GM18505 (cell line): ENCODE results near the gene TEKT5.
"Not testable (repeated sequence)": the region's sequence is repeated elsewhere in the genome, so short reads cannot be mapped to it uniquely, and the experiment has no call there.

Experiments
- ATAC-seq: cut with Tn5 transposase; IDR thresholded peaks from one replicate; pipeline ENCODE4 v1.9.1; 2021; ENCODE audit not compliant: unreplicated experiment
- POLR2A ChIP-seq: IDR thresholded peaks from 4 replicates; pipeline ENCODE4 v1.6.1; 2011; ENCODE audit warnings: borderline replicate concordance; ENCODE audit not compliant: insufficient read depth, insufficient read length; ENCODE audit errors: extremely low read depth

TEKT5 gene

DNA sequence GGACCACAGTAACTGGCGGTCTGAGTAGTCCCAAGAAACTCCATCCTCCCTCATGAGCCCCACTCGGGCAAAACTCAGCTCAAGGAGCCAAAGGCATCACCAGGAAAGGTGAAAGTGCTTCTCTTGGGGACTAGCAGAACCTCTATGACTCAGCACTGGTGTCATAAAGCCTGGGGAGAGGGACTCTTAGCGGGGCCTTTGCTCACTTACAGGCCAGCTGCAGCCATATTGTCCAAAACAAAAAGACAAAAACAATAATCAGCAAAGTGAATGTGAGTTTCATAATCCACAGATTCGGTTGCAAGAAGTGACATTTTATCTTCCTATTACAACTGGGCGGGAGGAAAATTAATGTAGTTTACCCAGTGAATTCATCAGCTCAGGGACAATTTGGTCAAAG, at the start of gene TEKT5:
Gene TEKT5 (minus strand): TSS at position 101 of the 400 bp plus-strand sequence. CDS start 57 bp downstream, at position 44.
- TF ChIP-seq POLR2A = no peak
- ATAC-seq = no peak

DNA sequence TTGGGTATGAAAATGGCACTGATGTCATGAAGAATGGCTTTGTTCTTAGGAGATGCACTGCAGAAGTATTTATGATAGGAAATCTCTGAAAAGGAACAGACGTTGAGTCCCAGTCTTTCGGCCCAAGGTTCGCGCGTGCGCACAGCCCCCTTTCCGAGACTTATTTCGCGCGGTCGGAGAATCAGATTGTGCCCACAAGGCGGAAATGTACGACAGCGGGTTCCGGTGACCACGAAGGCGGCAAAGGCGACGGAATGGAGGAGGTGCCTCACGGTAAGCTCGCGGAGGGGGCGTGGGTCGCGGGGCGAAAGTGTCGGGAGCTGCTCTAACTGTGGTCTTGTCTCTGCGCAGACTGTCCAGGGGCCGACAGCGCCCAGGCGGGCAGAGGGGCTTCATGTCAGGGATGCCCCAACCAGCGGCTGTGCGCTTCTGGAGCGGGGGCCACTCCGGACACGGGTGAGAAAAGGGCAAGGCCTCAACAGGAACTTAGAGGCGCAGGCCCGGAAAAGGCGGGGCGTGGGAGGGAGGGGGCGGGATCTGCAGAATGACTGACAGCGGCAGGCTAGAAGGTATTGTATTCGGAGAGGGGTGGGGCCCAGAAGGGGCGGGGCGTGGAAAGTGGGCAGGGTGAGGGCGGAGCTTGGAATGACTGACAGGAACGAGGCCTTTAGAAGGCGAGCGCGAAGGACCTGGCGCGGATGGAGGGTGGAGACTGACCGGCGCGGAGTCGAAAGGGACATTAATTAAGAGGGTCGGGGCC, 49.1 kb upstream of the TEKT5 start, which contains the start of gene NUBP1:
Gene NUBP1 (plus strand): TSS at position 233 of the 760 bp plus-strand sequence. CDS start 22 bp downstream, at position 255.
- TF ChIP-seq POLR2A = peak; percentile 92
- ATAC-seq = peak; percentile 80

DNA sequence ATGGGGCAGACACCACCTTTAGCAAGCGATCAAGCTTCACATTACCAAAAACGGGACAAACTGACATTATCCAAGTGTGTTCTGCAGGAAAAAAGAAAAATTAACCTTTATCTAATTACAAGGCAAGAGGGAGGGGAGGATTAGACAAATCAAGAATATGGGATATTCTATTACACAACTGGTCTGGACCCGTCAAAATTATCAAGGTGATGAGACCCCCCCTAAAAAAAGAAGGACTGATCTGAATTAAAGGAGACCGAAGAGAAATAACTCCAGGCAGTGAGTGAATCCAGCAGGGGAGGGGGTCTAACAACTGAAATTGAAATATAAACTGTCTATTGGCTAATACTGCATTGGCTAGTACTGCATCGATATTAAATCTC, 48.5 kb upstream of the TEKT5 start:
- TF ChIP-seq POLR2A = no peak
- no peak for ATAC-seq

DNA sequence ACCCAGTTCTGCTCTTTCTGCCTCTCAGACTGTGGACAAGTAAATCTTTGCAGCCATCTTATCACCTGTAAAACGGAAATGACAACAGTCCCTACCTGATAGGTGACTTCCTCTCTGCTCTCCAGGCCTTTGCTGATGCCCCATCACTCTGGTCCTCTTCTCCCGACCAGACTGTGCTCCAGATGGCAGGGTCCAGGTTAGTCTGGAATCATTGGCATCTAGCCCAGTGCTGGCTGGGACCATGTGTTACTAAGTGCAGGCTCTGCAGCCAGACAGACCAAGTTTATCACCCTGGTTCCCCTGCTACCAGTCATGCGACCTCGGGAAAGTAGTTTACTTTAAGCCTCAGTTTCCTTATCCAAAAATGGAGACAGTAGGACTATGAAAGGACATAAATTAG, 47.1 kb upstream of the TEKT5 start:
- ATAC-seq = no peak
- TF ChIP-seq POLR2A = no peak

DNA sequence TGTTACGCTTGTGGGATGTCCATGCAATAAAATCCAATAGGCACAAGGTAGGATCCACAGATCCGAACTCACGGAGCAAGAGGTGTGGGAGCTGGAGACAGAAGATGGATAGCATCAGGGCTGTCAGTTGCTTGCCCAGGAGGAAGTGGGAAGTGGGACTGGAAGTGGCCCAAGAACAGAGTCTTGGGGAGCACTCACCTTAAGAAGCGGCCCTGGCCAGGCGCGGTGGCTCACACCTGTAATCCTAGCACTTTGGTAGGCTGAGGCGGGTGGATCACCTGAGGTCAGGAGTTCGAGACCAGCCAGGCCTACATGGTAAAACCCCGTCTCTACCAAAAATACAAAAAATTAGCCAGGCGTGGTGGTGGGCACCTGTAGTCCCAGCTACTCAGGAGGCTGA, 46.5 kb upstream of the TEKT5 start:
- ATAC-seq = not testable (repeated sequence)

DNA sequence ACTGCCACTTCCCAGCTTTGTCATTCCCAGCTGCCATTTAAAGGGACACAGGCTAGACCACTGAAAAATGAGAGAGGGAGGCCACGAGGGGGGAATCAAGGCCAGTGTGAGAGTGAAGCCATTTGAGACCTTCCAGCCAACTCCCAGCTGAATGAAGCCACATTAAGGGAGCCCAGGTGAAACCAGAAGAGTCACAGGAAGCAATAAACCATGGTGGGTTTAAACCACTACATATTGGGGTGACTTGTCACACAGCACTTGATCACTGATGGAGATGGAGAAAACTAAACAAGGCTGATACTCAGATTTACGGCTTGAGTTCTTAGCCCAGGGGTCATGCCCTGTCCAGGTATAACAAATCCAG, 46.1 kb upstream of the TEKT5 start:
- no peak for TF ChIP-seq POLR2A
- ATAC-seq = no peak

DNA sequence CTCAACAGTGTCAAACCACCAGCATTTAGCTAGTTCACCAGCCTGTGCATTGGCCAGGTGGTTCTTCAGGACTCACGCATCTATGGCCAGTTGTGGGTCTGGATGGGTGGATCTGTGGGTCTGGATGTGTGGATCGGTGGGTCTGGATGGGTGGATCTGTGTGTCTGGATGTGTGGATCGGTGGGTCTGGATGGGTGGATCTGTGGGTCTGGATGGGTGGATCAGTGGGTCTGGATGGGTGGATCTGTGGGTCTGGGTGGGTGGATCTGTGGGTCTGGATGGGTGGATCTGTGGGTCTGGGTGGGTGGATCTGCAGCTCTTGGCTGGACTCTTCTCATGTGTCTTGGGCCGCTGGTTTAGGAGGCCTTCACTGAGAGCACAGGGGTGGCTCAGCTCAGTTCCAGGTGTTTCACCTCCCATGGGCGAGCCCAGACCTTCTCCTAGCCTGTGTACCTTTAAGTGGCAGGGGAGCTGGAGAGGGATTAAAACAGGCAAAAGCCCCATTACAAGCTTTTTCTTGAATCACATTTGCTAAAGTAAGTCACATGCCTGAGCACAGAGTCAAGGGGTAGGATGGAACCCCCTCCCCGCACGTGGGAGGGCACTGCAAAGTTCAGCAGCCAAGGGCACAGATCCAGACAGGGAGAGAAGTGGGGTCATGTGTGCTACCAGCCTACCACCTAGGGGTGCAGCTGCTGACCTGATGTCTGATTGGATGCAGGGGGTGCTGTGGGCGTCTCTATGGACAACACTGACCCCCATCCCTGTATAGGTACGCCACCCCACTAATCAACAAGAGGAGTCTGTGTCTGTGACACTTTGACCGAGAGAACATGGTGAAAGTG, 45.5 kb upstream of the TEKT5 start:
- no peak for TF ChIP-seq POLR2A
- ATAC-seq = no peak

DNA sequence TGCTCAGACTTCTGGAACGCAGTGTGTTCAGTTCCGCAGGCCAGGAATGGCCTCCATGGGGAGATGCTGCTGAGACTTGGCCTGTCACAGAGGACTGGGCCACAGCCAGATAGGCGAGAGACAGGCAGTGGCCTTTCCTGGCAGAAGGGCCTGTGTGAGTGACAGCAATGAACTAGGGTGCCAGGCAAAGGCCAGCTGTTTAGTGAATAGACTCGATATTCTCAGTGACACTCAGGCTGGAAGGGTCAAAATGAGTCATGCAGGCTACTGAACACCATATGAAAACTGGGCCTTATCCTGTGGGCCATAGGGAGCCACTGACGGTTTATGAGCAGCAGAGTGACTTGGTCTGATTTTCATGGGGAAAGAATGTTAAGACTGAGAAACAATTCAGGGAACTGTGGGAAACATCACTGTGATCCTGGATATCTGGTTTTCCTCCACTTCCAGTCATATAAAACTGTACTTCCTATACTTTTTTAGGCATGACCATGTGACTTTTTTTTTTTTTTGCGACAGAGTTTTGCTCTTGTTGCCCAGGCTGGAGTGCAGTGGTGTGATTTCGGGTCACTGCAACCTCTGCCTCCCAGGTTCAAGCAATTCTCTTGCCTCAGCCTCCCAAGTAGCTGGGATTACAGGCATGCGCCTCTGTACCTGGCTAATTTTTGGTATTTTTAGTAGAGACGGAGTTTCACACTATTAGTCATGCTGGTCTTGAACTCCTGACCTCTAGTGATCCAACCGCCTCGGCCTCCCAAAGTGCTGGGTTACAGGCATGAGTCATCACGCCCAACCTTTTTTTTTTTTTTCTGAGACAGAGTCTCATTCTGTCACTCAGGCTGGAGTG, 43.7 kb upstream of the TEKT5 start:
- ATAC-seq = peak; percentile 65
- TF ChIP-seq POLR2A = peak; percentile 52

DNA sequence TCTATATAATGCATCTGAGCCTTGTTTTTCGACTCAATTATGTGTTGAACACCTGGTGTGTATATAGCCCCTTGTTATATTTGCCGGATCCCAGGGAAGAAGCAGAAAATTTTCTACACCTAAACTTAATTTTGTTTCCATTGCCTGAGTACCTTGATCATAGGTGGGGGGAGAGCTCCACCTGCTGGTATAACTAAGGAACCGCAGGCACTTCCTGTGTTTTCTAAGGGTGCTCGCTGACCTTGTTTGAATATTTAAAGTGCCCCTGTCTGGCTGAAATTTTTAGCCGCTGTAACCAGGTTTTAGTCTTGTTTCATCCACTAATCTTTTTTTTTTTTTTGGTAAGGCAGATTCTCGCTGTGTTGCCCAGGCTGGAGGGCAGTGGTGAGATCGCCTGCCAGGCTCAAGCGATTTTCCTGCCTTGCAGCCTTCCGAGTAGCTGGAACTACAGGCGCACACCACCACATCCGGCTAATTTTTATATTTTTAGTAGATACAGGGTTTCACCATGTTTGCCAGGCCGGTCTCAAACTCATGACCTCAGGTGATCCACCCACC, 42.4 kb upstream of the TEKT5 start:
- no peak for TF ChIP-seq POLR2A
- no peak for ATAC-seq

DNA sequence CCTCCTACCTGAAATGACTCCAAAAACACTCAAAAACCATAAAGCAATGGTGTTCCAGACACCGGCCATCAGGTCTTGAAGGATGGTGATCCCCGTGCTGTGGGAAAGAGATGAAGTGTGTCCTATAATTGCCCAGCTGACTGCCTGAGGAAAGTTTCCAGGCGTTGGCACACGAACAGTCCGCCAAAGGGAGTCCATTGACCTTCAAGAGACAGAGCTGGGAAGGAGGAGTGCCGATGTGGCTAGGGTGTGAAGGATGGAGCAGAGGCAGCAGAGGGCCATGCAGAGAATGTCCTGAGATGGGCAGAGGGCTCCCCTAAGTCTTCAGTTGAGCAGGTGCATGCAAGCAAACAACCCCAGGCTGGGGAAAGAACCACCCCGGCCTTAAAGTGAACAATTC, 37.1 kb upstream of the TEKT5 start:
- TF ChIP-seq POLR2A = no peak
- ATAC-seq = no peak

DNA sequence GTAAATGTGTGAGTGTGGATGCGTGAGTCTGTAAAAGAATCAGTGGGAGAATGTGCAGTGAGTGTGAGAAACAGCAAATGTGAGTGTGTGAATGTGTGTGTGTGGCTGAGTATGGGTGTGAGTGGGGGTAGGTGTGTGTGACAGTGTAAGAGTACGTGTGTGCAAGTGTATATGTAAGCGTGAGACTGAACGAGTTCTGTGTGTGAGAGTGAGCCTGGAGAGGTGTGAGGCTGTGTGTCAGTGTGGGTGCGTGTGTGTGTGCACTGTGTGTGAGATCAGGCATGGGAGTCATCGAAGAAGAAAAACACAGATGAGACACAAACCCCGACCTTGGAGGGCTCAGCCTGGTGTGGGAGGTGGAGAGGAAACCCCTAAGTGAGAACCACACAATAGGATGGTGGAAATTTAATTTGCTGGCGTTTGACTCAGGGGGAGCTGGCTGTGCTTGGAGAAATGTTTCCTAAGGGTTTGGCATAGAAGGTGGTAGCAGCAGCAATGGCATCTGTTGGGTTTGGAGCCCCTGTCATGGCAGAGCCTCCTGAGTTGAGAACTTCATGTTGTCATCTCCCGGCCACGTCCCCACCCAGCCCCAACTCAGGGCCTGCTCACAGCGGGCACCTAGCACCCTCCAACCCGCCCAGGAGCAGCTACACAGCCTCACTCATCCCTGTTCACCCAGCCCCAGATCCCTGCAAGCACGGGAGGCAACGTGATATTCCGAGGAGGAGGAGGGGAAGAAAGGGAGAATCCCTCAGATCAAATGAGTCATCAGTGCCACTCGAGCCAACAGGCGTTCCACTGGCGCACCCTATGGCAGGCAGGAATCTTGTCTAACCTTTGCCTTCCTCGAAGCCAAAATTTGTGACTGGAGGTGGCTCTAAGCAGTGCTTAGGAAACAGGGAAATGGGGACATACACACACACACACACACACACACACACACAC, 34.6 kb upstream of the TEKT5 start:
- TF ChIP-seq POLR2A = no peak
- no peak for ATAC-seq
